ENCODE results near the gene SHOX. TPM values are rescaled to one million over a fixed set of nuclear protein-coding genes. Genes with fewer than 3 reads are reported as not detected.

The SHOX gene
- total RNA-seq, 1 experiment from 2014 or later = not detected

DNA sequence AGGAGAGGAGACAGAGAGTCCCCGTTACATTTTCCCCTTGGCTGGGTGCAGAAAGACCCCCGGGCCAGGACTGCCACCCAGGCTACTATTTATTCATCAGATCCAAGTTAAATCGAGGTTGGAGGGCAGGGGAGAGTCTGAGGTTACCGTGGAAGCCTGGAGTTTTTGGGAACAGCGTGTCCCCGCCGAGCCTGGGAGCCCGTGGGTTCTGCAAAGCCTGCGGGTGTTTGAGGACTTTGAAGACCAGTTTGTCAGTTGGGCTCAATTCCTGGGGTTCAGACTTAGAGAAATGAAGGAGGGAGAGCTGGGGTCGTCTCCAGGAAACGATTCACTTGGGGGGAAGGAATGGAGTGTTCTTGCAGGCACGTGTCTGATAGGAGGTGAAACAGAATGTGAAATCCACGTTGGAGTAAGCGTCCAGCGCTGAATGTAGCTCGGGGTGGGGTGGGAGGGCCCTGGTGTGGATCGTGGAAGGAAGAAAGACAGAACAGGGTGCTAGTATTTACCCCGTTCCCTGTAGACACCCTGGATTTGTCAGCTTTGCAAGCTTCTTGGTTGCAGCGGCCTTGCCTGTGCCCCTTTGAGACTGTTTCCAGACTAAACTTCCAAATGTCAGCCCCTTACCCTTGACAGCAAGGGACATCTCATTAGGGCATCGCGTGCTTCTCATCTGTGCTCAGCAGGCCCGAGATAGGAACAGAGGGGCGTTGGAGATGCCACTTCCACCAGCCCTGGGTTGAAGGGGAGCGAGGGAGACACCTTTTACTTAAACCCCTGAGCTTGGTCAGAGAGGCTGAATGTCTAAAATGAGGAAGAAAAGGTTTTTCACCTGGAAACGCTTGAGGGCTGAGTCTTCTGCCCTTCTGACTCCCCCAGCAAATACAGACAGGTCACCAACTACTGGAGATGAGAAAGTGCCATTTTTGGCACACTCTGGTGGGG lies 2.7 kb downstream of the SHOX start:
- in situ Hi-C loops (cut with HindIII; ENCODE audit: low pct_unique_long_range_greater_than_20kb, low sequenced_read_pairs) = no loop called here

DNA sequence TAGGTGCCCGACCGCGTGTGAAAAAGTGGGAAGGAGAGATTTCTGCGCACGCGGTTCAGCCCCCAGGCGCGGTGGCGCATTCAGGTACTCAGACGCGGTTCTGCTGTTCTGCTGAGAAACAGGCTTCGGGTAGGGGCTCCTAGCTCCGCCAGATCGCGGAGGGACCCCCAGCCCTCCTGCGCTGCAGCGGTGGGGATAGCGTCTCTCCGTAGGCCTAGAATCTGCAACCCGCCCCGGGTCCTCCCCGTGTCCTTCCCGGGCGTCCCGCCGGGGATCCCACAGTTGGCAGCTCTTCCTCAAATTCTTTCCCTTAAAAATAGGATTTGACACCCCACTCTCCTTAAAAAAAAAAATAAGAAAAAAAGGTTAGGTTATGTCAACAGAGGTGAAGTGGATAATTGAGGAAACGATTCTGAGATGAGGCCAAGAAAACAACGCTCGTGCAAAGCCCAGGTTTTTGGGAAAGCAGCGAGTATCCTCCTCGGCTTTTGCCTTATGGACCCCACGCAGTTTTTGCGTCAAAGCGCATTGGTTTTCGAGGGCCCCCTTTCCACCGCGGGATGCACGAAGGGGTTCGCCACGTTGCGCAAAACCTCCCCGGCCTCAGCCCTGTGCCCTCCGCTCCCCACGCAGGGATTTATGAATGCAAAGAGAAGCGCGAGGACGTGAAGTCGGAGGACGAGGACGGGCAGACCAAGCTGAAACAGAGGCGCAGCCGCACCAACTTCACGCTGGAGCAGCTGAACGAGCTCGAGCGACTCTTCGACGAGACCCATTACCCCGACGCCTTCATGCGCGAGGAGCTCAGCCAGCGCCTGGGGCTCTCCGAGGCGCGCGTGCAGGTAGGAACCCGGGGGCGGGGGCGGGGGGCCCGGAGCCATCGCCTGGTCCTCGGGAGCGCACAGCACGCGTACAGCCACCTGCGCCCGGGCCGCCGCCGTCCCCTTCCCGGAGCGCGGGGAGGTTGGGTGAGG lies 3.7 kb downstream of the SHOX start:
- no peak for DNase-seq (ENCODE audit: low read depth)
- in situ Hi-C loops (cut with HindIII; ENCODE audit: low pct_unique_long_range_greater_than_20kb, low sequenced_read_pairs) = no loop called here

More for the DNA sequence above, 2.7 kb downstream of the SHOX start:
- DNase-seq (ENCODE audit: low read depth) = no peak

DNA sequence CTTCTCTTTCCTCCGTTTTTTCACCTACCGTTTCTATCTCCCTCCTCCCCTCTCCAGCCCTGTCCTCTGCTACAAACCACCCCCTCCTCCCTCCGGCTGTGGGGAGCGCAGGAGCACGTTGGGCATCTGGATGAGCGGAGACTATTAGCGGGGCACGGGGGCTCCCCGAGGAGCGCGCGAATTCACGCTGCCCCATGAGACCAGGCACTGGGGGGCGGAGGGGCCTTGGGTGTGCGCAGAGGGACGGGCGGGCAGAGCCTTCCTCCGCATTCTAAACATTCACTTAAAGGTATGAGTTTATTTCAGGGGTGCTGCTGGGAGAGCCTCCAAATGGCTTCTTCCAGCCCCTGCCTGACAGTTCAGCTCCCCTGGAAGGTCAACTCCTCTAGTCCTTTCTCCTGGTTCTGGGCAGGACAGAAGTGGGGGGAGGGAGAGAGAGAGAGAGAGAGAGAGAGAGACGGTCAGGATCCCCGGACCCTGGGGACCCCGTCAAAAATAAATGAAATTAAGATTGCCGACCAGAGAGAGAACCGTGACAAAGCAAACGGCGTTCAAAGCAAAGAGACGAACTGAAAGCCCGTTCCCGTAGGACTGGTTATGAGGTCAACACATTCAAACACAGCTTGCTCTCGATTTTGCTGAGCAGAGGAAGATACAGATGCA lies 5.0 kb downstream of the SHOX start:
- no peak for DNase-seq (ENCODE audit: low read depth)
- in situ Hi-C loops (cut with HindIII; ENCODE audit: low pct_unique_long_range_greater_than_20kb, low sequenced_read_pairs) = no loop called here

DNA sequence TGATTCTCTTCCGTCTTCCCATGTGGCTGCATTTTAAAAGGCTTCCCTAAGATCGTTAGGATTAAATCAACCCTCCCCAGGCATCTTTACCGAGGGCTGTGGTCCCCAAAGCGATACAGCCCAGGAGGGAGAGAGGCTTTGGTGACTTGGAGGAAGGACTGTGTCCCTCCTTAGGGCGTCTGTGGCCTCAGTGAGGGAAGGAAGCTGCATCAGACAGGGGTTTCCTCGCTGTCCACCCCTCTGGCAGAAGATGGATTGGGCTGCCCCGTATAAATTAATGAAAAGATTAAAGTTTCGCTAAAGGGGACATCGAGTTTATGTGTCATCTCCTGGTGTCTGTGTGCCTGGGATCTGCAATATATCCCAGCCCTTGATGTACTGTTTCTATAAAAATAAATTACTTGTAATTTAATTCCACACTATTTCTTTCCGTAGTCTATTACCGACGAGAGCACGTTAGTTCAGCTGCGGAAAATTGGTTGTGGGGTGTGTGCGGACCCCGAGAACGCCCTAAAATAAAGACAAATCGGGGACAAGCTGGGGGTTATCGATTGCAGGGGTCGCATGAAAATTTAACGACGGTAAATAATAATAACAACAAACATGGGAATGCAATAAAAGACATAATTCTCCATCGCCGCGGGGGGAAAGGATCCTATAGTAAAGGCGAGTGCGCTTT lies 6.5 kb downstream of the SHOX start:
- in situ Hi-C loops (cut with HindIII; ENCODE audit: low pct_unique_long_range_greater_than_20kb, low sequenced_read_pairs) = no loop called here

DNA sequence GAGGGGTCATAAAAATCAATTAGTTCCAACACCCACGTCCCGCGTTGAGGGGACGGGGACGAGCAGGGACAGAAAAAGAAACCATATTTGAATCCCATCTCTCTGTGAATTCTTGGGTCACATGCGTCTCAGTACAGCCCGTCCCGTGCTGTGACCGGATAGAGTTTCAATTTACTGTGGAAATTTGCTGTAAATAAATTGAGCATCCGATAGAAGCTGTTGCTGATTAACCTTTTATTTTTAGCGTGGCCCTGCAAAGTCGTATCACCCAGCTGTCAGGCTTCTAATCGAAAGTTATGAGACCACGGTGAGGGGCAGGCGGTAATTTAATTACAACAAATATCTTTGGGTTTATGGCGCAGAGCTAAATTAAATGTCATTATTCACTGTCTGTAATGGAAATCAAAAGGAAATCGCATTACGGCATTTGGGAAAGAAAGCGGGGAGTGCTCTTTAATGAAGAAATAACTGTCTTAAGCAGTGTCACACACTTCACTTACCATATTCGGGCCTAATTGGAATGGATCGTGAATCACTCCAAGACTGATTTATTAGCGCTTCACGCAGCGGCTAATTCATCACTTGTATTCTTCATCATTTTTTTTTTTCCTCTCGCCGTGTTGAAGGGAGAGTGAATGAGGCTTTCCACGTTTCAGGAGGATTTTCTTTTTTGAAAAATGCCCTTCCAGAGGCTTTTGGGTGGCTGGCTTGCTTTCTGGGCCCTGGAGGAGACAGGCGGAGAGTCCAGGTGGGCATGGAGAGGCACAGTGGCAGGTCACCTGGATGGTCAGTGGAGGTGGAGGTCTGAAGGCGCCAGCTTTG lies 7.3 kb downstream of the SHOX start:
- in situ Hi-C loops (cut with HindIII; ENCODE audit: low pct_unique_long_range_greater_than_20kb, low sequenced_read_pairs) = no loop called here
- no peak for DNase-seq (ENCODE audit: low read depth)

More for the DNA sequence above, 6.5 kb downstream of the SHOX start:
- DNase-seq (ENCODE audit: low read depth) = no peak

DNA sequence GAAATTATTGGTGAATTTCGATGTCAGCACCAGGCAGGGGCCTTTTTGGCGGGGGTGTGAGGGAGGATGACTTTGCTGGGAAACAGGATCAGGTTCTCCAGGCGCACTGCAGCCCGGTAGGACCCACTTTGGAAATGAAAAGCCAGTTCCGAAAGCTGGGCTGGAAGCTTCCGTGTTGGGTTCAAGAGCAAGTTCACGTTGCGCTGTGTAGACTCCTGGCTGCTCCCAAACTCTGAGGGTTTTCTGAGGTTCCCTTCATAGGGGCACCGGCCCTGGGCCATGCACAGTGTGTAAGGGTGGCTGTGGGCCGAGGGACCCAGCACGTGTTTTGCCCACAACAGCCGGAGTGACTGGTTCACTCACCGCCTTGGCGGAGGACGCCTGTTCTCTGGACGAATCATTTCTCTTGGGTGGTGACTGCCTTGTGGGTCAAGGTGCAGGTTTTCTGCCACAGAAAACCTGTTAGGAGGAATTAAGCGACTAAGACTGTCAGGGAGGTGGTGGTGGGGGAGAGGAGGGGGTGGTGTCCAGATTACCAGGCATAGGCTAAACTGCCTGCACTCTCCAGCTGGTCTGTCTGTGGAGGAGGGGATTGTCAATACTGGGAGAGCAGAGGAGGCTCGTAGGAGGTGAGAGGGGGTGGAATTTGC lies 8.0 kb downstream of the SHOX start:
- no peak for DNase-seq (ENCODE audit: low read depth)
- in situ Hi-C loops (cut with HindIII; ENCODE audit: low pct_unique_long_range_greater_than_20kb, low sequenced_read_pairs) = no loop called here

DNA sequence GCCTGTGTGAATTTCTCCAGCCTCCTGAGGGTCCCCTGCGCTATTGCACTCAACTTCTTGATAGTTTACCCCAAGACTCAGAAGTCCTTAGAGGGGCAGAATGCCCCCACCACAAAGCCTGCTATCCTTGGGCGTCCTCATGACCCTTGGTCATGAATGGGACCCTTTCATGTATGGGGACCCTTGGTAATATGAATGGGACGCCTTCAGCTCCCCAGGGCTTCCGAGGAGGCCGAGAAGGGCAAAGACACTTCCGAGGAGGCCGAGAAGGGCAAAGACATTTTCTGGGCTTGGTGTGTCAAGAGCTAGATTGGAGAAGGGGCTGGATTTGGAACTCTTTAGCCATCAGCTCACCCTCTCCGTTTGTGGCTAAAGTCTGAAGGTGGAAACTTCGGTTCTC lies 8.6 kb downstream of the SHOX start:
- in situ Hi-C loops (cut with HindIII; ENCODE audit: low pct_unique_long_range_greater_than_20kb, low sequenced_read_pairs) = no loop called here
- no peak for DNase-seq (ENCODE audit: low read depth)

DNA sequence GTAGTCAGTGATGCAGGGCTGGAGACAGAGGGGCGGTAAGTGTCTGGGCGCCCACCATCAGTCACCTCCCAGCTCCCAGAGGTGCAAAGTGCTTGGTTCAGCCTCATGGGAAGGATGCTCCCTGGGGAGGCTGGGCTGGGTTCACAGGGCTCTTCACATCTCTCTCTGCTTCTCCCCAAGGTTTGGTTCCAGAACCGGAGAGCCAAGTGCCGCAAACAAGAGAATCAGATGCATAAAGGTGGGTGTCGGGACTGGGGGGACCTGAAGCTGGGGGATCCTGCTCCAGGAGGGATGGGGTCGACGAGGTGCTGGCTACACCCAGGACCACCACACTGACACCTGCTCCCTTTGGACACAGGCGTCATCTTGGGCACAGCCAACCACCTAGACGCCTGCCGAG lies 10.1 kb downstream of the SHOX start:
- in situ Hi-C loops (cut with HindIII; ENCODE audit: low pct_unique_long_range_greater_than_20kb, low sequenced_read_pairs) = no loop called here

DNA sequence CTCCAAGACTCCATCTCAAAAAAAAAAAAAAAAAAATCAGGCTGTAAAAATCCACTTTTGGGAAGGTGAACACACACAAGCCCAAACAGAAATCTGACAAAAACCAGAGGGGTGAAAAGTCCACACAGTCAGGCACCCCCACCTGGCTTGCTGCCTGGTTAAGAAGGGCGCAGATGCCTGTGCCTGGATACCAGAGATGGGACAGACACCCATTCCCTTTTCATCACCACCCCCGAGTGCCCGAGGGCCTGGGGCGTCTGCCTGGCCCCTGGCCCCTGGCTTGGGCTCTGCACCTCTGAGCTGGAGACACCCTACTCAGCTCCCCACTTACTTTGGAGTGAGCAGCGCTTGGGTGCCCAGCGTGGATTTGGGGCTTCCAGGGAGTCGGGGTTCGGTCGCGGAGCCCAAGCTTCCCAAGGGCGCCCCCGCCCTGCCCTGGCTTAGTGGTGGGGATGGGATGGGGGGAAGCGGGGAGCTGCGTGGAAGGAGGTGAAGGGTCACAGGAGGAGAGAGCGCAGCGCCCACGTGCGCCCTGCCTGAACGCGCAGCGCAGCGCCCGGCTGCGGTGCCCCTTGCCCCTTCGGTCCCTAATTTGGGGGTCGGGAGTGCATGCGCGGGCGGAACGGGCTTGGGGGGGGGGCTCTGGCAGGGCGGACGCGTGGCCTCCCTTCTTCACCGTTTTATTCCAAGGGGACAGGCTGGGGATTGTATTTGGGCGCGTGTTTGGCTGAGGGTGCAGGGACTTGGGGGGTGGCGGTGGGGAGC lies 11.3 kb downstream of the SHOX start:
- in situ Hi-C loops (cut with HindIII; ENCODE audit: low pct_unique_long_range_greater_than_20kb, low sequenced_read_pairs) = no loop called here

More for the DNA sequence above, 10.1 kb downstream of the SHOX start:
- no peak for DNase-seq (ENCODE audit: low read depth)

DNA sequence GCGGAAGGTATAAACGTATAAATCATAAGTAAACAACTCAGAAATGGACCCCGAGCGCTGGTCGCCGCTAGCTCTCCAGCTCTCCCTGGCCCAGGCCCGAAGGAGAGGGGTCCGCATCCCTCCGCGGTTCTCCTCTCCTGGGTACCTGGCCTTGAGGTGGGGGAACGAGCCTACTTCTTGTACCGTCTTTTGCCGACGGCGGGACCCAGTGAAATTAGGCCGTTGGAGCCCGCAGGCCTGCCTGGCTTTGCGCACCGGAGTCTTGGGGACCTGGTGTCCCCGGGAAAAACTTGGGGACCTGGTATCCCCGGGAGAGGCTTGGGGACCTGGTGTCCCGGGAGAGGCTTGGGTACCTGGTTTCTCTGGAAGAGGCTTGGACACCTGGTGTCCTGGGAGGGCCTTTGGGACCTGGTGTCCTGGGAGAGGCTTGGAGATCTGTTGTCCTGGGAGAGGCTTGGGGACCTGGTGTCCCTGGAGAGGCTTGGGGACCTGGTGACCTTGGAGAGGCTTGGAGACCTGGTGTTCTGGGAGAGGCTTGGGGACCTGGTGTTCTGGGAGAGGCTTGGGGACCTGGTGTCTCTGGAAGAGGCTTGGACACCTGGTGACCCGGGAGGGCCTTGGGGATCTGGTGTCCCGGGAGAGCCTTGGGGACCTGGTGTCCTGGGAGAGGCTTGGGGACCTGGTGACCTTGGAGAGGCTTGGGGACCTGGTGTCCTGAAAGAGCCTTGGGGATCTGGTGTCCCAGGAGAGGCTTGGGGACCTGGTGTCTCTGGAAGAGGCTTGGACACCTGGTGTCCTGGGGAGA lies 12.0 kb downstream of the SHOX start:
- no peak for DNase-seq (ENCODE audit: low read depth)
- in situ Hi-C loops (cut with HindIII; ENCODE audit: low pct_unique_long_range_greater_than_20kb, low sequenced_read_pairs) = no loop called here

More for the DNA sequence above, 11.3 kb downstream of the SHOX start:
- no peak for DNase-seq (ENCODE audit: low read depth)

DNA sequence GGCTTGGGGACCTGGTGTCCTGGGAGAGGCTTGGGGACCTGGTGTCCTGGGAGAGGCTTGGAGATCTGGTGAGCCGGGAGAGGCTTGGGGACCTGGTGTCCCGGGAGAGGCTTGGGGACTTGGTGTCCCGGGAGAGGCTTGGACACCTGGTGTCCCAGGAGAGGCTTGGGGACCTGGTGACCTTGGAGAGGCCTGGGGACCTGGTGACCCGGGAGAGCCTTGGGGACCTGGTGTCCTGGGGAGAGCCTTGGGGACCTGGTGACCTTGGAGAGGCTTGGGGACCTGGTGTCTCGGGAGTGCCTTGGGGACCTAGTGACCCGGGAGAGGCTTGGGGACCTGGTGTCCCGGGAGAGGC lies 12.6 kb downstream of the SHOX start:
- DNase-seq (ENCODE audit: low read depth) = no peak
- in situ Hi-C loops (cut with HindIII; ENCODE audit: low pct_unique_long_range_greater_than_20kb, low sequenced_read_pairs) = no loop called here

DNA sequence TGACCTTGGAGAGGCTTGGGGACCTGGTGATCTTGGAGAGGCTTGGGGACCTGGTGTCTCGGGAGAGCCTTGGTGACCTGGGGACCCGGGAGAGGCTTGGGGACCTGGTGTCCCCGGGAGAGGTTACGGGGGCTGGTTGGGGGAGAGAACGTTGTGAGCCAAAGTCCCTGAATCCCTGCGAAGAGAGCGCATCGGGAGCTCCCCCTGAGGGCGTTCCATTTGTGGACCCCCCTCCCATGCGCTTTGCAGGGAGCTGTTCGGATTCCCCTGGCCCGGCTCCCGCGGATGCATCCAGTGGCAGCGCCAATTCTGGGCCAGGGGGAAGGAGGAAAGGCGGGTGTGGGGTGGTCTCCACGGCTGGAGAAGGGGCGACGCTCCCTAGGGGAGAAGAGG lies 13.3 kb downstream of the SHOX start:
- in situ Hi-C loops (cut with HindIII; ENCODE audit: low pct_unique_long_range_greater_than_20kb, low sequenced_read_pairs) = no loop called here
- DNase-seq (ENCODE audit: low read depth) = no peak

DNA sequence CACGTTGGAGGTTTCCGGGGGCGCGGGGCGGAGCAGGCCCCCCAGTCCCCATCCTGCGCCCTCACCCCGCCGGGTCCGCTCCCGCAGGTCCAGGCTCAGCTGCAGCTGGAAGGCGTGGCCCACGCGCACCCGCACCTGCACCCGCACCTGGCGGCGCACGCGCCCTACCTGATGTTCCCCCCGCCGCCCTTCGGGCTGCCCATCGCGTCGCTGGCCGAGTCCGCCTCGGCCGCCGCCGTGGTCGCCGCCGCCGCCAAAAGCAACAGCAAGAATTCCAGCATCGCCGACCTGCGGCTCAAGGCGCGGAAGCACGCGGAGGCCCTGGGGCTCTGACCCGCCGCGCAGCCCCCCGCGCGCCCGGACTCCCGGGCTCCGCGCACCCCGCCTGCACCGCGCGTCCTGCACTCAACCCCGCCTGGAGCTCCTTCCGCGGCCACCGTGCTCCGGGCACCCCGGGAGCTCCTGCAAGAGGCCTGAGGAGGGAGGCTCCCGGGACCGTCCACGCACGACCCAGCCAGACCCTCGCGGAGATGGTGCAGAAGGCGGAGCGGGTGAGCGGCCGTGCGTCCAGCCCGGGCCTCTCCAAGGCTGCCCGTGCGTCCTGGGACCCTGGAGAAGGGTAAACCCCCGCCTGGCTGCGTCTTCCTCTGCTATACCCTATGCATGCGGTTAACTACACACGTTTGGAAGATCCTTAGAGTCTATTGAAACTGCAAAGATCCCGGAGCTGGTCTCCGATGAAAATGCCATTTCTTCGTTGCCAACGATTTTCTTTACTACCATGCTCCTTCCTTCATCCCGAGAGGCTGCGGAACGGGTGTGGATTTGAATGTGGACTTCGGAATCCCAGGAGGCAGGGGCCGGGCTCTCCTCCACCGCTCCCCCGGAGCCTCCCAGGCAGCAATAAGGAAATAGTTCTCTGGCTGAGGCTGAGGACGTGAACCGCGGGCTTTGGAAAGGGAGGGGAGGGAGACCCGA lies 14.0 kb downstream of the SHOX start:
- no peak for DNase-seq (ENCODE audit: low read depth)
- in situ Hi-C loops (cut with HindIII; ENCODE audit: low pct_unique_long_range_greater_than_20kb, low sequenced_read_pairs) = no loop called here

DNA sequence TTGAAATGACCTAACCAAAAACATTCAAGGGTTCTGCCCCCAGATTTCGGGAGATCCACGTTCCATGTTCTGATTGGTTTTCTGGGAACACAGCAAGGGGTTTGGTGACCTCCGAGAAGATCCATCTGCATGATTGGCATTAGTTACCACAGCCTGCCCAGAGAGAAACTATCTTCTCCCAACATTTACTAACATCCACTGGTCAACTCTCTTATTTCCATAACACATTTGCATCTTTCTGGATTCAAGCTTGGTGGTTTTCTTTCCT lies 15.6 kb downstream of the SHOX start:
- DNase-seq (ENCODE audit: low read depth) = no peak
- in situ Hi-C loops (cut with HindIII; ENCODE audit: low pct_unique_long_range_greater_than_20kb, low sequenced_read_pairs) = no loop called here

DNA sequence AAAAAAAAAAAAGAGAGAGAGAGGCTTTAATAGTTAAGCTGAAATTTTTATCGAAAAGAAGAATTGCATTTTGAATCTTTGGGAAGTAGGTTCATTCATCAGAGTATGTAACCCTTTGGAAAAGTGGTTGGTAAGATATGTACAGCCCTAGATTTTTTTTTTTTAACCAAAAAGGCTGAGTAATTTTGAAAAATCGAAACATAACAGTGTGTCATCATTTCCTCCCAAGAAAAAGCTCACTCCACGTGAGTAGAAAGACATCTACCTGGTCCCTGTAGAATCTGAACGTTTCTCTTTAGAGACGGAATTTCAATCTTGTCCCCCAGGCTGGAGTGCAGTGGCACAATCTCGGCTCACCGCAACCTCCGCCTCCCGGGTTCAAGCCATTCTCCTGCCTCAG lies 16.2 kb downstream of the SHOX start:
- DNase-seq (ENCODE audit: low read depth) = no peak
- in situ Hi-C loops (cut with HindIII; ENCODE audit: low pct_unique_long_range_greater_than_20kb, low sequenced_read_pairs) = no loop called here

Measured in Caki2 (cell line).